SW 1271 (cell line): ENCODE measurements around the gene TOMM20.

ENCODE experiments used
- DNase-seq, 2 experiments: peaks; one replicate each; lab custom pipeline; 2025; lab: John Stamatoyannopoulos, UW

TOMM20 gene

GRCh38 chr1:235134171-235134570, 5.5 kb upstream of the TOMM20 start:
- no peak for DNase-seq

- no peak for DNase-seq
These were observed 4.4 kb upstream of the TOMM20 start for GRCh38 chr1:235133086-235133485.

- DNase-seq, result no peak
These were observed 3.3 kb upstream of the TOMM20 start for GRCh38 chr1:235131961-235132360.

GRCh38 chr1:235130766-235131270, 2.2 kb upstream of the TOMM20 start:
- DNase-seq, result no peak

- DNase-seq, result no peak
These were observed 1.3 kb upstream of the TOMM20 start for GRCh38 chr1:235129774-235130570.

- no peak for DNase-seq
These were observed 743 bp downstream of the TOMM20 start for GRCh38 chr1:235127732-235128455.

GRCh38 chr1:235127203-235127602, 1.4 kb downstream of the TOMM20 start:
- no peak for DNase-seq

GRCh38 chr1:235124665-235125064, 4.0 kb downstream of the TOMM20 start:
- DNase-seq, result no peak

GRCh38 chr1:235124111-235124510, 4.5 kb downstream of the TOMM20 start:
- no peak for DNase-seq

- no peak for DNase-seq
These were observed 6.3 kb downstream of the TOMM20 start for GRCh38 chr1:235122348-235122747.

GRCh38 chr1:235113183-235113917, 15.3 kb downstream of the TOMM20 start:
- DNase-seq, result no peak

GRCh38 chr1:235112297-235113182, 16.1 kb downstream of the TOMM20 start:
- no peak for DNase-seq

- DNase-seq, result no peak
These were observed 17.5 kb downstream of the TOMM20 start for GRCh38 chr1:235111107-235111506.

GRCh38 chr1:235108876-235109275, 19.8 kb downstream of the TOMM20 start:
- DNase-seq, result no peak

- no peak for DNase-seq
These were observed 20.4 kb downstream of the TOMM20 start for GRCh38 chr1:235108185-235108593.

GRCh38 chr1:235107368-235108184, 21.1 kb downstream of the TOMM20 start:
- no peak for DNase-seq

GRCh38 chr1:235106457-235106856, 22.2 kb downstream of the TOMM20 start:
- no peak for DNase-seq

- no peak for DNase-seq
These were observed 23.3 kb downstream of the TOMM20 start for GRCh38 chr1:235105051-235106043.

- no peak for DNase-seq
These were observed 25.6 kb downstream of the TOMM20 start for GRCh38 chr1:235102993-235103411.
